ENCODE data around the gene ZKSCAN1. TPM values are rescaled to one million over a fixed set of nuclear protein-coding genes. Genes with fewer than 3 reads are reported as not detected.

ZKSCAN1 gene
- total RNA-seq, 1 experiment from 2014 or later, result 29.8 TPM

- Mint-ChIP-seq H3K4me3 (no peak overlapping the region), H3K4me1 (peaks cover 5 to 6% of the 10 kb centered on the region in 2 experiments), H3K27me3 (ENCODE audit: low read depth) (peaks cover 5% of the 10 kb centered on the region), H3K36me3 (ENCODE audit: insufficient read depth in 1 of 3, low read depth in 3 of 3) (no peaks in the 10 kb centered on the region), H3K9me3 (no peaks in the 10 kb centered on the region; a peak in 2 of 5 replicates), H3K27ac (no peak overlapping the region)
- Histone ChIP-seq H4K91ac (ENCODE audit: insufficient read length, low read depth, low read length) (no peak overlapping the region), H3K4me2 (ENCODE audit: insufficient read depth, insufficient read length, low read length) (no peak overlapping the region), H4K20me1 (ENCODE audit: control insufficient read depth, insufficient read depth, insufficient read length) (no peaks in the 10 kb centered on the region), H2BK5ac (ENCODE audit: insufficient read length, low read length) (no peak overlapping the region), H3K56ac (ENCODE audit: insufficient read length, low read depth, low read length) (no peak overlapping the region), H3K27me3 (ENCODE audit: insufficient read depth, low read length) (no peaks in the 10 kb centered on the region), H3K9ac (ENCODE audit: extremely low read depth, insufficient read length, low read length) (no peak overlapping the region), H3K14ac (ENCODE audit: insufficient read depth, low read length) (no peak overlapping the region), H2BK120ac (ENCODE audit: low read depth, low read length, poor library complexity, severe bottlenecking) (no peak overlapping the region), H2BK20ac (ENCODE audit: low read depth, low read length, poor library complexity, severe bottlenecking) (no peak overlapping the region), H3T11ph (ENCODE audit: low read length) (no peak overlapping the region), H3K4ac (ENCODE audit: low read depth, low read length) (no peak overlapping the region), H3K23ac (ENCODE audit: insufficient read length, low read depth, low read length) (no peak overlapping the region), H4K5ac (ENCODE audit: insufficient read length, low read depth, low read length) (no peak overlapping the region), H4K8ac (replicated peaks; ENCODE audit: insufficient read length, low read depth, low read length) (no peak overlapping the region), H3K23me2 (ENCODE audit: insufficient read length, low read depth, low read length, poor library complexity, severe bottlenecking) (no peaks in the 10 kb centered on the region), H3K27ac (ENCODE audit: insufficient read length, low read depth, low read length) (no peak overlapping the region), H3K79me1 (ENCODE audit: insufficient read depth, low read depth, low read length, poor library complexity, severe bottlenecking) (no peaks in the 10 kb centered on the region), H2AFZ (ENCODE audit: low read length) (no peak overlapping the region), H2BK12ac (ENCODE audit: insufficient read length, low read depth, low read length) (no peak overlapping the region), H3K79me2 (ENCODE audit: insufficient read depth, low read length) (no peaks in the 10 kb centered on the region), H2AK5ac (ENCODE audit: insufficient read length, low read length) (no peak overlapping the region), H3K4me1 (ENCODE audit: insufficient read depth, low read length) (no peaks in the 10 kb centered on the region), H3K18ac (ENCODE audit: insufficient read length, low read depth, low read length) (no peak overlapping the region), H3K9me3 (ENCODE audit: control insufficient read depth, low read depth, low read length) (no peaks in the 10 kb centered on the region), H2BK15ac (ENCODE audit: low read depth, low read length) (no peak overlapping the region)
- DNase-seq, result no peak
- TF ChIP-seq CTCF (conservative IDR thresholded peaks at IDR 0.05), result no peak
- WGBS (ENCODE audit: extremely low coverage, insufficient read length, low lambda C conversion rate), result no CpG with 5 or more reads among the region's 8 CpGs
Measured at GRCh38 chr7:99994819-99995218, 20.6 kb upstream of the ZKSCAN1 start.

Measured in H9 (cell line).